Measurements from ENCODE around the gene CHADL.

GRCh38 chr22:41257696-41258095, 17.0 kb upstream of the CHADL start:
- TF ChIP-seq, protein P1, sequence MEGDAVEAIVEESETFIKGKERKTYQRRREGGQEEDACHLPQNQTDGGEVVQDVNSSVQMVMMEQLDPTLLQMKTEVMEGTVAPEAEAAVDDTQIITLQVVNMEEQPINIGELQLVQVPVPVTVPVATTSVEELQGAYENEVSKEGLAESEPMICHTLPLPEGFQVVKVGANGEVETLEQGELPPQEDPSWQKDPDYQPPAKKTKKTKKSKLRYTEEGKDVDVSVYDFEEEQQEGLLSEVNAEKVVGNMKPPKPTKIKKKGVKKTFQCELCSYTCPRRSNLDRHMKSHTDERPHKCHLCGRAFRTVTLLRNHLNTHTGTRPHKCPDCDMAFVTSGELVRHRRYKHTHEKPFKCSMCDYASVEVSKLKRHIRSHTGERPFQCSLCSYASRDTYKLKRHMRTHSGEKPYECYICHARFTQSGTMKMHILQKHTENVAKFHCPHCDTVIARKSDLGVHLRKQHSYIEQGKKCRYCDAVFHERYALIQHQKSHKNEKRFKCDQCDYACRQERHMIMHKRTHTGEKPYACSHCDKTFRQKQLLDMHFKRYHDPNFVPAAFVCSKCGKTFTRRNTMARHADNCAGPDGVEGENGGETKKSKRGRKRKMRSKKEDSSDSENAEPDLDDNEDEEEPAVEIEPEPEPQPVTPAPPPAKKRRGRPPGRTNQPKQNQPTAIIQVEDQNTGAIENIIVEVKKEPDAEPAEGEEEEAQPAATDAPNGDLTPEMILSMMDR (IDR thresholded peaks at IDR 0.05; ENCODE audit: low read depth, low read length, poor library complexity, severe bottlenecking): no peak
- no peak for TF ChIP-seq EZH2phosphoT487 (IDR thresholded peaks at IDR 0.05; ENCODE audit: borderline replicate concordance, low read length)

All from DOHH2 (cell line).